GM13976 (cell line): ENCODE measurements around the gene DLX6.
"Not testable (repeated sequence)": the region's sequence is repeated elsewhere in the genome, so short reads cannot be mapped to it uniquely, and the experiment has no call there.

ENCODE experiments used
- DNase-seq: peaks from one replicate; pipeline ENCODE4 v3.0.0; 2012; ENCODE audit warnings: low spot score
- CTCF ChIP-seq: IDR thresholded peaks from 2 replicates; pipeline ENCODE4 v1.5.1; 2012; ENCODE audit warnings: borderline replicate concordance, mild to moderate bottlenecking; ENCODE audit not compliant: insufficient read depth; ENCODE audit errors: extremely low read depth, missing control alignments, control extremely low read depth
- in situ Hi-C: fragments of 300-500 bp; cut with MboI; formaldehyde crosslinking; loops from one replicate; pipeline ENCODE4 v1.12.0; 2022; ENCODE audit warnings: low sequenced_read_pairs, mixed read lengths, inconsistent platforms; ENCODE audit not compliant: unreplicated experiment

The DLX6 gene

GRCh38 chr7:97024209-97025129 lies 19.1 kb downstream of the DLX6 start, which contains the start of gene DLX5:
Gene DLX5 (minus strand): TSS chr7:97024831. CDS start chr7:97024623, 208 bp downstream.
- TF ChIP-seq CTCF, result no peak
- in situ Hi-C loops, result loop anchor here (25.0 kb wide), 3 partner anchors 612 to 1112 kb away; no protein-coding TSS in a partner anchor
- DNase-seq, result no peak

- TF ChIP-seq CTCF, result no peak
- in situ Hi-C loops, result loop anchor here (25.0 kb wide), 3 partner anchors 613 to 1113 kb away; no protein-coding TSS in a partner anchor
These were observed 19.8 kb downstream of the DLX6 start for GRCh38 chr7:97025130-97025499.

GRCh38 chr7:97025983-97026714 lies 20.8 kb downstream of the DLX6 start:
- in situ Hi-C loops, result loop anchor here (25.0 kb wide), 3 partner anchors 614 to 1114 kb away; no protein-coding TSS in a partner anchor
- no peak for DNase-seq
- TF ChIP-seq CTCF, result no peak

More at GRCh38 chr7:97025130-97025499, 19.8 kb downstream of the DLX6 start:
- no peak for DNase-seq

- DNase-seq, result no peak
- TF ChIP-seq CTCF, result no peak
- in situ Hi-C loops, result loop anchor here (25.0 kb wide), 3 partner anchors 615 to 1115 kb away; no protein-coding TSS in a partner anchor
These were observed 21.5 kb downstream of the DLX6 start for GRCh38 chr7:97026715-97027426.

GRCh38 chr7:97027427-97028234 lies 22.3 kb downstream of the DLX6 start:
- in situ Hi-C loops, result loop anchor here (25.0 kb wide), 3 partner anchors 615 to 1115 kb away; no protein-coding TSS in a partner anchor

GRCh38 chr7:97034213-97034852 lies 29.0 kb downstream of the DLX6 start:
- not testable (repeated sequence) for DNase-seq
- in situ Hi-C loops, result loop anchor here (25.0 kb wide), 3 partner anchors 622 to 1122 kb away; no protein-coding TSS in a partner anchor

More at GRCh38 chr7:97027427-97028234, 22.3 kb downstream of the DLX6 start:
- peak; percentile 88 for TF ChIP-seq CTCF
- DNase-seq, result peak; percentile 81
